HepG2 (cell line): ENCODE data around the gene RANBP17. TPM values are rescaled to one million over a fixed set of nuclear protein-coding genes. Genes with fewer than 3 reads are reported as not detected.

Source experiments
- NCOA1 ChIP-seq: sonication (generic); formaldehyde crosslinking; IDR thresholded peaks from 2 replicates; pipeline ENCODE4 v1.9.0; 2021; ENCODE audit warnings: missing genetic modification reagents
- RXRA ChIP-seq: sonication (generic); formaldehyde crosslinking; IDR thresholded peaks from 2 replicates; pipeline ENCODE4 v1.5.1; 2020; ENCODE audit warnings: missing genetic modification reagents
- polyA plus RNA-seq, 8 experiments: library from polyadenylated mRNA; depleted of rRNA in 3 of 8; stranded (reverse) in 7 of 8; unstranded in 1 of 8; fragments of >200 nt; fragmentation: Illumina TruSeq in 4 of 8; extraction: Trizol in 4 of 8; gene quantifications; 2 replicates each; pipeline versions ENCODE4 v1.2.1 to v1.2.3, GENCODE V29; 2011 to 2016; ENCODE audit warnings: low read depth in 4 of 8, missing spikeins in 1 of 8, mixed read lengths in 1 of 8; ENCODE audit not compliant: insufficient read depth in 1 of 8
- small RNA-seq, 3 experiments: library from RNA; depleted of rRNA; stranded (forward); fragments of <200 nt; gene quantifications; one replicate each; pipeline ENCODE3, GENCODE V24; 2012; ENCODE audit warnings: low read depth in 2 of 3, low replicate concordance in 1 of 3; ENCODE audit not compliant: insufficient read length in 3 of 3, insufficient read depth in 2 of 3
- total RNA-seq, 5 experiments: library from RNA; depleted of rRNA; stranded (reverse); fragments of >200 nt; fragmentation: Illumina TruSeq; extraction: Trizol; gene quantifications; 2 replicates each; pipeline ENCODE4 v1.2.3, GENCODE V29; 2016; ENCODE audit warnings: low read depth in 1 of 5

Gene RANBP17
- total and polyA plus RNA-seq, 2 of the 13 experiments (the other 11 are each of a cell fraction or from before 2014, with no cell fraction given) = not detected

DNA sequence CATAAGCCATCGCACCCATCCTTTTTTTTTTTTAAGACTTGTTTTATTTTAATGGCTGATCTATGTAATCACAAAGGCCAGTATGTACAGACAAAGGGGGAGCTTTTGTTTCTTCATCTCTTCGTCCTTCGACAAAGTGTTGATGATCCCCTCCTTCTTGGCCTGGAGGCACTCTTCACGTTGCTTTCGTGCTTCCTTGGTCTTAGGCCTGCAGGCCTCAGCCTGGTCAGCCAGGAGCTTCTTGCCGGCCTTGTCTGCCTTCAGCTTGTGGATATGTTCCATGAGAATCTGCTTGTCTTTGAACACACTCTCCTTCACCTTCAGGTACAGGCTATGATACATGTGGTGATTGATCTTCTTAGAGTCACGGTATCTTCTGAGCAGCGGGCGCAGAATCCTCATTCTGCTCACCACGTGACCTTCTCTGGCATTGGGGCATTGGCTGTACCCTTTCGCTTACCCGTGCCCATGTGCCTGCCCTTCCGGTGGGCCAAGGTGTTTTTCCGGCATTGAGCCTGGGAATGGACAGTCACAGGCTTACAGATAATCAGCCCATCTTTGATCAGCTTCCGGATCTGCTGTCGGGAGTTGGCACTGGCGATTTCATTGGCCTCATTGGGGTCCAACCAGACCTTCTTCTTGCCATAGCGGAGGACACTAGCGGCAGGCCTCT lies 483.3 kb downstream of the RANBP17 start (continued):
- TF ChIP-seq NCOA1 (CRISPR knock-in tag) = no peak
- no peak for TF ChIP-seq RXRA (CRISPR knock-in tag)

Small RNAs within 50 kb of the gene (small RNA-seq; reads per million reads assigned to genes)
- 0 reads per million in 3 experiments for gene AC091980.1

Other genes starting within 250 kb of the RANBP17 start
- gene GABRP, start 78.3 kb upstream of the RANBP17 start, total RNA-seq (2016; rRNA removed; fragmentation: Illumina TruSeq; extraction: Trizol) = not detected in 2 replicates
- gene GABRP, start 78.3 kb upstream of the RANBP17 start, polyA plus RNA-seq (2011; rRNA removed) = not detected in 2 replicates